Measurements from ENCODE around the gene UBE2J2.

DNA sequence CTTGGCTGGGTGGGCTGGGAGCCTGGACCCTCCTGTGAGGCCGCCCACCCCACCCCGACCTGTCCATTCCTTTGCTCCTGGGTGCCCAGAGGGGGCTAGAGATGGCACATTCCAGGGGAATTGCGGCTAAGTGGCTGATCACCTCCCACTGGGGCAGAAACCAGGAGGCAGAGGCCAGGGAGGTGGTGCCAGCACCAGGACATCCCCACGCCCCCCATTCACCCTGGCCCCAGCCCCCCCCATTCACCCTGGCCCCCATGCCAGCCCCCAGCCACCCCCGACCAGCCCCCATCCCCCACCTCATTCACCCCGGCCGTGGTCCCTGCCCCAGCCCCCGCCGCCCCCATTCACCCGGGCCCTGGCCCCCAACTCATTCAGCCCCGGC is 33.3 kb downstream of the UBE2J2 start:
- no peak for TF ChIP-seq CTCF (IDR thresholded peaks at IDR 0.05)
- no peak for TF ChIP-seq EP300 (IDR thresholded peaks at IDR 0.05)
